Non-pigmented ciliary epithelial cell (primary cell): ENCODE data around the gene APPL2.
"Not testable (repeated sequence)": the region's sequence is repeated elsewhere in the genome, so short reads cannot be mapped to it uniquely, and the experiment has no call there.

ENCODE experiments used
- DNase-seq: peaks from one replicate; pipeline ENCODE4 v3.0.0-alpha.2; 2010; ENCODE audit warnings: low read depth

APPL2 gene

DNA sequence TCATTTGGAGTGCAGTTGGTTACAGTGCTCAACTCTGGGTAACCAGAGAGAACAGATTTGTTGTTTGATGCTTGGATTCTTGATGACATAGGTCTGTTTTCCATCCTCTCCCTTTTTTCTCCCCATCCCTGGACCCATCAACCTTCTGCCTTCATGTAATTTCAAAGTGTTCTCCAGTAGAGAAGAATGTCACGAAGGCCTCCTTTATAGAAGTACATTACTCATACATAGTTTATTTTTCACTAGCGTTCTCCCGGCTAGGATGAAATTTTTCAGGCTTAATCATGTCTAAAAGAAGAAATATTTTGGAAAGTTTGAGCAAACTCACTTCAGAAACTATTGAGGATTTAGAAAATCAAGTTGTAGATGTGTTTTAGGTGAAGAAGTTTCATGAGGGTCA is 20.9 kb upstream of the APPL2 start:
- no peak for DNase-seq

DNA sequence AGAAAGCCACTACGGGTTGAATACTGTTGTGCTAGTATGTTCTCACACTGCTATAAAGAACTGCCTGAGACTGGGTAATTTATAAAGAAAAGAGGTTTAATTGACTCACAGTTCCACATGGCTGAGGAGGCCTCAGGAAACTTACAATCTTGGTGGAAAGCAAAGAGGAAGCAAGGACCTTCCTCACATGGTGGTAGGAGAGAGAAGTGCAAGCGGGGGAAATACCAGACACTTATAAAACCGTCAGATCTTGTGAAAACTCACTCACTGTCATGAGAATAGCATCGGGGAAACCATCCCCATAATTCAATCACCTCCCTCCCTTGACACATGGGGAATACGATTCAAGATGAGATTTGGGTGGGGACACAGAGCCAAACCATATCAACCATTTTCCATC is 20.5 kb upstream of the APPL2 start:
- DNase-seq = not testable (repeated sequence)

DNA sequence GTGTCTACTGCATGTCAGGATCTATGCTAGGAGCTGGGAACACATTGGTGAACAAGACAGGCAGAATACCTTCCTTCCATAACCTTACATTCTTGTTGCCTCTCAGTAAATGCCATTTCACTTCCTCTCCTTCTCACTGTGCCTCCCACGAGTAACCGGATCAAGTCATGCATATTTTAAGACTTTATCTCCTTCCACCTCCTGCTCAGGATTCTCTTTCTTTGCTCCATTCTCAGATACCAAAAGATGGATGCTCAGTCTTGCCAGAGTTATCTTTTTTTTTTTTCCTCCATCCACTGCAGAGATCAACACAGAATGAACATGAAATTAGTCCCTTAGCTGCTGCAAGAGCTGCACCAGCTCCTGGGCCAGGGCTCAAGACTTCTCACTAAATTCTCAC is 20.0 kb upstream of the APPL2 start:
- no peak for DNase-seq

DNA sequence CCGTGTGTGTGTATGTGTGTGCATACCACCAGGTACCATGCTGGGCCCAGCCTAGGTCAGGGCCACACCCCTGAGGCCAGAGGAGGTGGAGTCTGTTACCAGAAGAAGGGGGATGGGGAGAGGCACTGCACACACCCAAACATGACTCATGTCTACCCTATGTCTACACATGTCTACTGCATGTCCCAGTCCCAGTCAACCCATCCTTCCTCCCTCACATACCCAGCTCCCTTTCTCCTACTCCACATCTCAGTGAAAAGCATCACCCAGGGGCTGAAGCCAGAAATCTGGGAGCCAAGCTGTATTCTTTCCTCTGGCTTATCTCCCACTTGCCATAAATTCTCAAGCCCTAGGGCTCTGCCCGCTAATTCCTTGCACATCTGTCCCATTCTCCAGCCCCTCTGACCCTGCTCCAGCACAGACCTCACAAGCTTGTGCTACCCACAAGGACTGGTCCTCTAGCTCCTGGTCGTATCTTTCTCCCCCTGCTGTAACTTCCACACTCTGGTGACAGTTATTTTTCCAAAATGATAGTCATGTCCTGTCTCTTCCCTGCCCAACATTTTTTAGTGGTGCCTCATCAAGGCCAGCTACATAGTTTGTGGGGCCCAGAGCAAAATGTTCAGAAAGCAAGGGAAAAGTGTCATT is 18.0 kb upstream of the APPL2 start:
- DNase-seq = no peak

DNA sequence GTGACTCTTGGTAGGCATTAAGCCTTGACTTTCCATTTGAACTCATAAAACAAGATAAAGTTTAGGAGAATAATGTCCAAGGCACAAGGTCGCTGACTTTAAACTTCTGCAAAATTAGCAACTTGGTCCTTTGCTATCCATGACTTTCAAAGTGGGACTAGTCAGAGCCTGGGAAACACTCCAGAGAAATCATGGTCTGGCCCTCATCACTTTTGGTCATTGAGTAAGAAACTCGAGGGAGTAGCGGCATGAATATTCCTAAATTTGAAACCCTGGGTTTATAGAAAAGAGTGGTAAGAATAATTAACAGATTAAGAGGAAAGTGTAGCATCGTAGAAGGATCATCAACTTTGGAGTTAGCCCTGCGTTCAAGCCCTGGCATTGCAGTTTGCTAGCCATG is 16.9 kb upstream of the APPL2 start:
- DNase-seq = no peak

DNA sequence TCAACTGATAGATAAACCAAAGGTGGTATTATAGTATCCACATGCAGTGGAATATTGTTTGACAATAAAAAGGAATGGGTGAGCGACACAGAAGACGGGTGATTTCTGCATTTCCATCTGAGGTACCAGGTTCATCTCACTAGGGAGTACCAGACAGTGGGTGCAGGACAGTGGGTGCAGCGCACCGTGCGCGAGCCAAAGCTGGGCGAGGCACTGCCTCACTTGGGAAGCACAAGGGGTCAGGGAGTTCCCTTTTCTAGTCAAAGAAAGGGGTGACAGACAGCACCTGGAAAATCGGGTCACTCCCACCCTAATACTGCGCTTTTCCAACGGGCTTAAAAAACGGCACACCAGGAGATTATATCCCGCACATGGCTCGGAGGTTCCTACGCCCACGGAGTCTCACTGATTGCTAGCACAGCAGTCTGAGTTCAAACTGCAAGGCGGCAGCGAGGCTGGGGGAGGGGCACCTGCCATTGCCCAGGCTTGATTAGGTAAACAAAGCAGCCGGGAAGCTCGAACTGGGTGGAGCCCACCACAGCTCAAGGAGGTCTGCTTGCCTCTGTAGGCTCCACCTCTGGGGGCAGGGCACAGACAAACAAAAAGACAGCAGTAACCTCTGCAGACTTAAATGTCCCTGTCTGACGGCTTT is 9.9 kb upstream of the APPL2 start:
- DNase-seq = not testable (repeated sequence)

DNA sequence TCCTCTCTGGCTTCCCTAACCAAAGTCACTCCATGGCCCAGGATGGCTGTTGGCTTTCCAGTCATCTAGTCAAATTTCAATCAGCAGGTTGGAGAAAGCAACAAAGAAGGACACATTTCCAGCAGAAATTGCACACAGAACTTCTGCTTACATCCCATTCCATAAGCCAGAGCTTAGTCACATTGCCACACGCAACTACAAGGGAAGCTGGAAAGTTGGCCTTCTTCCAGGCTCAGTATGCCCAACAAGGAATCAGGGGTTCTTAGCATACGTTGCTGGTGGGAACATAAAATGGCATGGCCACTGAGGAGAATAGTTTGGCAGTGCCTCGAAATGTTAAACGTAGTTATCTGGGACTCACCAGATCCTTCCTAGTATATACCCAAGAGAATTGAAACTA is 9.3 kb upstream of the APPL2 start:
- DNase-seq = no peak

DNA sequence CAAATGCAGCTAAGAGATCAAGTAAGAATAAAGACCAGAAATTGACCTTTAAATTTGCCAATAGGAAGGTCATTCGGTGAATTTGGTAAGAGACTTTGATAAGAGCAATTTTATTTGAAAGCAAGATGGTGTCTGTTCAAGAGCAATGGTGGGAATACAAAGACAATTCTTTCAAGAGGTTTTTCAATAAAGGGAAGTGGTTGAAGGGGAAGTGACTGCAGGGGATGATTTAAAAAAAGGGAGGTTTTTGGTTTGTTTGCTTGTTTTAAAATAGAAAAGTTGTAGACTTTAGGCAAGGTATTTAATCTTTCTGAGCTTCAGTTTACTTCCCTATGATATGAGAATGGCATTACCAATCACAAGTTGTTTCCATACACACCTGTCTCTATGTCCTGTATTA is 4.3 kb upstream of the APPL2 start:
- no peak for DNase-seq

DNA sequence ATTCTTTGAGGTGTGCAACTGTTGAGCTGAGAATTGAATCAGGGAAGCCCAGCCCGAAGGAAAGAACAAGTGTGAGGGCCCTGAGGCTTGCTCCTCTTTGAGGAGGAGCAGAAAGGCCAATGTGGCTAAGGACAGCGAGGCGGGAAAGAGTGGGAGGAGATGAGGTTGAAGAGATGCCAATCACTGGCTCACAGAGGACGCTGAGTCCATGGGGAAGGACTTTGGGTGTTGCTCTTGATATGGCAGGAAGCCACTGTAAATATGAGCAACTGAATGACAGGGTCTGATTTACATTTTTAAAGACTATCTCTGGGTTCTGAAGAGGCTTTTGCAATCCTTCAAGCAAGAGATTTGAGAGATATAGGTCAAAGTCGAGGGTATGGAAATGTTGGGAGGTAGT is 3.3 kb upstream of the APPL2 start:
- DNase-seq = no peak

DNA sequence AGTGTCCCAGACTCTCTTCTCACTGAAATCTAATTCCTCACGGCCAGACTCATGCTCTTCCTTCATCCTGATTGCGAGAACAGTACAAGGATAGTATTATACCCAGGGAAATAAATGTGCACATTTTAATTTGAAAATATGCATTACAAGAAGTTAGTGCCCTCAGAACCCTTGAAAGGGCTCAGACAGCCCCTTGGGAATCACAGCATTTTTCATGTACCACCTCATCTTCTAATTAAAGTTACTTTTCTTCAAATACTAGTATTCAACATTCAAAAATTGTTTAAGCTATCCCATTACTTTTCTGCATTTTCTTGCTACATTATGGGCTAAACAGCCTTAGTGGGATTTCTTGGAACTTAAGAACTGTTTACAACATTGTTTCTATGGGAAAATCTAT is 1.7 kb upstream of the APPL2 start:
- no peak for DNase-seq

DNA sequence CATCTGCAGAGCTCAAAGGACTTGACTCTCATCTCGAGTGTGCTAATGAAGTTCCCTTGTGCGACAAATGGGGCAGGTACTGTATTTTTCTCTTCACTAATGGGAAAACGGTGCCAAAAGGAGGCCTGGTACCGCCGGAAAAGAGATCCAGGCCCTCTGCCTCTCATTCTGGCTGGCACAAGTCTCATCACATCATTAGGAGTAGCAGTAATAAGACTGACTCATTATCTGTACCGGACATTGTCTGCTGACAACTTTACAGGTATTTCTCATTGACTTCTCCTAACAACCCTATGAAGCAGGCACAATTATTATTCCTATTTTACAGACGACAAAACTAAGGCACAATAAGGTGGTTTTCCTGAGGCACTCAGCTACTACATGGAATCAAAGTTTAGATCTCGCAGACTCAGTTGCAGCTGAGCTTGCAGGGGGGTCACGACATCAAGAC is 668 bp downstream of the APPL2 start:
- DNase-seq = no peak

DNA sequence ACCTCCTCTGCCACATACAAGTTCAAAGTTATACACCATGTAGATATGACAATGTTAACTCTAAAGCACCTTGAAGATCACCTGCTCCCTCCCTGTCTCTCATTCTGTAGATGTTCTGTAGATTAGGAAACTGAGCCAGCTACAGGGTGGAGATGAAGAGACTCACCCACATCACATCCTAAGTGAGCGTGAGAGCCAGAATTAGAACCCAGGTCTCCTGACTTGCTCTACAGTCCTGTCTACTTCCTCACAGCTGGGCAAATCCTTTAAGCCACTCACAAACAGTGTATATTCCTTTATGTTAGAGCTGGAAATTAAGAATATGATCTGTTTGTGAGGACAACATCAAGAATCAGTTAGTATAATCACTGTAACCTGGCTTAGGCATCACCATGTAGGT is 1.8 kb downstream of the APPL2 start:
- DNase-seq = no peak

DNA sequence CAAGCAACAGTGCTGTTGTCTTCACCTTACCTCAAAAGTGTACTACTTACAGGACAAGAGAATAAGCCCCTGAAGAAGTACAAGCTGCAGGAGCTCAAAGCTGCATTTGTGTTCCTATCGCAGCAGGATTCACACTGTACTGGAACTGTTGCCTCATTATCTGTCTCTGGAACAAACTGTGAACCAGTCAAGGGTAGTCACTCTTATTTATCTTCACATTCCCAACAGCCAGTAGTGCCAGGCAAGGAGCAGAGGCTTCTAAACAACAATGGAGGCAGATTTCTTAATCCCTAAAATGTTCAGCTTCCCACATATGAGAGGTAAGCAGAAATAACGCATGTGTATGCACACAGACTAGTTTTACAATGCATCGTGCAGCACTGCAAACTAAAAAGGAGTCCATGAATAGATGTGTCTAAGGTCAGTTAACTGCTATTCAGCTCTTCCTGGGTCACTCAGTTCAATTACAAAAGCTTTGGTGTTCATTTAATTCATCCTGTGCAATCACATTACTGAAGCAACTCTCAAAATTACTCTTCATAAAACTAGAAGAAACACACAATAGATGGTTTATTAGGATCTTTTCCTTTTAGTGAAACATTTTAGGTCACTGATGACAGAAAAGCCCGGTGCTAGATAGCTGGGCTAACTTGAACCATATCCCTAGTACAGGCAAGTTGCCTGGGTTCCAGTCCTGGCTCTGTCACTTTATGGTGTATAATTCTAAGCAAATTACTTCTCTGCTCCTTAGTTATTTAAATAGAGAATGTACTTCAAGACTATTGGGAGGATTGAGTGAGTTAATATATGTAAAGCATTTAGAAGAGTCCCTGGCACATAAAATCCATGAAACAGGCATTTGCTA is 2.7 kb downstream of the APPL2 start:
- DNase-seq = no peak

DNA sequence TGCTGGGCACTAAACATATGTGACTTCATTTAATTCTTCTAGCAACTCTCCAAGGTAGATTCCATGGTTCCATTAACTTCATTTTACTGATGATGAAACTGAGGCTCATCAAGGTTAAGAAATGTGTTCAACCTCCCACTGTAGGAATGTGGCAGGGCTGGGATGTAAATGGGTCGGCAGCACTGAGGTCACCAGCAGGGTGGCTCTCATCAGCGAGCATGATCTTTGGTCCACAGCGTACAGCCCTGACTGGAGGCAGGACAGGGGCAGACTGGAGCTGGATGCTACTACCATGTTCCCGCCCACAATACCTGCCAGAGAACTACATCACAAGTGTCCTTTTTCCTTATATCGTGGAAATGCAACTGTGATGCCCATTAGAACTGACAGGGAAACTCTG is 4.6 kb downstream of the APPL2 start:
- DNase-seq = no peak

DNA sequence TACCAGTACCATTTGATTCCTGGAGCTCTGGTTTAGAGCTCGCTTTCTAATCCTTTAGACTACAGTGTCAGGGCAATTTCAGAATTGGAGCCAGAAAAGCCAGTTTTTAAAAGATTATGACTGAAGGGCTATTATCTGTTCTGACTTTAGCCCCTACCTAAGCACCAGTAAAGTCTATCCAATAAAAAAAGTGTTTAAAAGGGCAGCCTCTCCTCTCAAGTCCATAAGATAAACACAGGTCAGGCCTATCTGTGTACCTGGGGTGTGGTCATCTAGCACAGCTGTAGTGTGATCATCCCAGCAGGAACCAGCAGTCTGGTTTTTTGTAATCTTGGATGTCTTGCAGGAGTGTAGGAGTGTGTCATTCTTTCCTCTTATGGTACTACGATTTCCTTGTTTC is 6.6 kb downstream of the APPL2 start:
- no peak for DNase-seq

DNA sequence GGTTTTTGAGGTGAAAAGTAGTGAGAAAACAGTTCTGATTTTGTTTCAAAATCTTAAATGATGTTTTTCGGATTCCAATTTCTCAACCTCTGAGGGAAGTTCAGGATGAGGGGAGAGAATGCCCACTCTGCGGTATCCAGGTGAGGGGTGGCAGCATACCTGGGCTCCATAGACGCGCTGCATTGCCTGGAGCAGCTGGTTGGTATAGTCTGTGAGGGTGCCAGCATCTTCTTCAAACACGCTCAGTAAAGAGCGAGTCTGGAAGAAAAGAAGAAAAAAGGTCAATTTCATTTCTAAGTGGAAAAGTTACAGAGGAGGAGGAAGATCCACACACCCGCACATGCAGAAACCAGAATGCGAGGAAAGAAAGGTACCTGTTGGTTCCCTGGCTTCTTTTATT is 7.0 kb downstream of the APPL2 start:
- no peak for DNase-seq

DNA sequence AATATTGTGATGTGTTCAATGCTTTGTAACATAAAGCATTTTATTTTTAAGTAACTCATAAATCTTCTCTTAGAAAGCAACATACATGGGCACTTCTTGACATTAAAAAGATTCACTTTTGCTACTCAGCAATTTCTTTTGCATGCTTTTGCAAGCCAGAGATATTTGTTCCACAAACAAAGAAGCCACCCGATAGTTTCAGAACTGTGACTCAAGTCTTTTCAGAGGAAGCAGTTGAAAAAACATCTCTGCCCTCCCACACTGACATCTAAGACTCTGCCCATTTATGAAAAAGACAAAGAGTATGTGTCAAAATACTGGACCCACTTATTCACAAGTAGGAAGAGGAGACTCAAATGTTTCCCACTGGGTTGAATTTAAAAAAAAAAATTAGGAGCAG is 7.5 kb downstream of the APPL2 start:
- DNase-seq = no peak

DNA sequence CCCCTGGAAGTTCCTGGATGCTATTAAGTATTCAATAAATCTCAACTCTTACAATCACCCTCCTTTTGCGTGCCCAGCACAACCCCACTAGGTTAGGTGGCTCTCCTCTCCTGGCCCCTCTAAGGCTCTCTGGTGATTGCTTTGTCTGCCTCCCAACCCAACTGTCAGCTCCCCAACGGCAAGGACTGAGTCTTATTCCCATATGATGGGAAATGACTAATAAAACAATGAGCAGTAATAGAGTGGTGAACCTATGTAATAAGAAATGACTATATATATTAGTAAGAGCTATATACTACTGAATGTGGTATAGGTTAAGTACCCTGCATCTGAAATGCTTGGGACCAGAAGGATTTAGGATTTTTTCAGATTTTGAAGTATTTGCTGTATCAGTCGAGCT is 8.1 kb downstream of the APPL2 start:
- DNase-seq = no peak

DNA sequence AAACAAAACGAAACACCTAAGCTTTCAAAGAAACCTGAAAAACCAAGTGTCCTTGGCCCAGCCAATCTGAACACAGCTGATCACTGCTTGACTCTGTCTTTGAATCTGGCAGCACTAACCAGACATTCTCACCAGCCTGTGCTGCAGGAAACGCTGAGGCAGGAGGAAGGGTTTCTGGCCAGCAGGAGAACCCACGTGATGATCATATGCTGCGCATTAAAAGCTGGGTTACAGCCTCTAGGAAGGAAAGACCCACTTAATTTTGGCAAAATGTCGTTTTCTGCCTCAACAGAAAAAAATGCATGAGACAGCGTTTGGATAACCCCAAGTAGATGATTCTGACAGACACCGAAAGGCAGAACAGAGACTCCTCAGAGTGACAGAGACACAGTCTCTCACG is 9.8 kb downstream of the APPL2 start:
- DNase-seq = no peak

DNA sequence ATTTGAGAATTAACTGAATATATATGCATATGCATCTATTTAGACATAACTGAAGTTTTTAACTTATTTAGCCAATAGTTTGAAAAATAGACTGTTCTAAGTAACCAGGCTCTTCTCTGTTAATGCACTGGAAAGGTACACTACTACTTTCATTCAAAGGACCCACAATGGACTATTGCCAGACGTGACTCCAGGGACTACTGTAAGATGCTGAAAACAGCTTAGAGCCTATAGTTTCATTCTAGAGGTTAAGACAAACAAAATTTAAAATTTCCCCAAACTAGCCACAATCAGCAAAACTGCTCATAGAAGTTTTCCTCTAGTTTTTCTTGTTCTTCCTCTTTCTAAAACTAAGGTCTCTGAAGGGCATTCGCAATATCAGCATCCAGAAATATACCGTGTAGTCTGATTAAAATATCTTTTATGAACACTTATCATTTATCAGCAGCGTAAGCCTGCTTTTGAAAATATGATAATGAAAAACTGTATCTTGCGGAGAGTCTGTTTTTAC is 10.4 kb downstream of the APPL2 start:
- DNase-seq = no peak

DNA sequence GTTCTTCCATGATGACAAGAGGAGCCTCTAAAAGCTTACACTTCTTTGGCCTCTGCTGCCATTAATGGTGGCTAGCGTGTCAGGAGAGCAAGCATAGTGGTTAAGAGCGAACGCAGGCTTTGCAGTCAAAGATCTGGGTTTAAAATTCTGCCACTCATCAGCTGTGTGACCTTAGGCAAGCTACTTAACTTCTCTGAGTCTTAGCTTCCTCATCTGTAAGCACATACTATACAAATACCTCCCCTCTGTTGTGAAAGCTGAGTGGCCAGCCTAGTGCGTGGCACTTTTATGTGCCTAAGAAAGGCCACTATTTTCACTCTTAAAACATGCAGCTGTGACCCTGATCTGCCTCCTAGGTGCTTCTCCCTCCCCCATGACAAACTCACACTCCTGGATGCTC is 11.6 kb downstream of the APPL2 start:
- no peak for DNase-seq

DNA sequence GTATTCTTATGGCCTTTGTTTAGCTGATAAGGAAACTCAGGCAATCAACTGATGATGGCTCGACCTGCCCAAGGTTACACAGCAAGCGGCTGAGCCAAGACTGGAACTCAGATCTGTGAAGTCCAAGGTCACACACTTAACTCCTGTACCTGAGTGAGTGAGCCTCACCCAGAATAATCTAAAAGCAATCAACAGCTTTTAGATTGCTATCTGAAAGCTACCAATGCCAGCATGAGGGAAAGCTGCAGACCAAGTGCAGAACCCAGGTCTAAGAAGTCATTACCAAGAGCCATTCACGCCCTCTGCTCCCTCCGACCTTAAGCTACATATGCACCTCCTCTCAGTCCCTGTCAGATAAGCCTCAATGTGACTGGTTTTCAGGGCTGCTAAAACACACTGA is 12.1 kb downstream of the APPL2 start:
- DNase-seq = no peak

DNA sequence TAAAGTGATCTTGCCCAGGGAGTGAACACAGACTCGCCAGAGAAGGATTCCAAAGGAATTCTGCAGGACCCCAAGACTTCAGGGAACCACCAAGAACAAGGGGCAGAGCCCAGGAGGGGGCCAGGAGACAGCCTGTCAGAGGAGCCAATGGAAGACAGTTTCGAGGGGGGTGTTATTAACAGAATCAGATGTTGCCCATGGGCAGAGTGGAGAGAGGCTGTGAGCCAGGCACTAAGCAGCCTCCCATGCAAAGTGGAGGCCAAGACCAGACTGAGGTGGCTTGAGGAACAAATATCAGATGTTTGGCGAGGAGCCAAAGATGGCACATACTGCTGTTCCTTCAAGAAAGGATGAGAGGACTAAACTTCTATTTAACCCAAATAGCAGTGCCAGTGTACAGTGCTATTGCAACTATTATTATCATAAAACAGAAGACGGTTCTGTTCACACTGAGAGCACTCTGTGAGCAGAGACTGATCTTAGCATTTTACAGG is 12.6 kb downstream of the APPL2 start:
- DNase-seq = no peak
